A549 (cell line): Measurements from ENCODE around the gene CDC45.

ENCODE experiments used
- CHD4 ChIP-seq: fragments of 200-600 bp; sonication (generic); IDR thresholded peaks from 2 replicates; pipeline ENCODE4 v1.6.1; 2016; ENCODE audit warnings: antibody characterized with exemption, mild to moderate bottlenecking, borderline replicate concordance
- HDAC2 ChIP-seq: fragments of 200-600 bp; sonication (generic); IDR thresholded peaks from 2 replicates; pipeline ENCODE4 v1.6.1; 2016
- HEYL ChIP-seq: fragments of 250-450 bp; sonication (Bioruptor Pico); IDR thresholded peaks from 2 replicates; pipeline ENCODE4 v1.8.0; 2021; ENCODE audit warnings: mild to moderate bottlenecking, moderate library complexity
- JUNB ChIP-seq: fragments of >200 bp; sonication (Bioruptor Twin); formaldehyde crosslinking; IDR thresholded peaks from 2 replicates; pipeline ENCODE4 v1.6.1; 2016
- KDM1A ChIP-seq: fragments of 200-600 bp; sonication (generic); IDR thresholded peaks from 2 replicates; pipeline ENCODE4 v1.6.1; 2016; ENCODE audit warnings: low read depth, mild to moderate bottlenecking
- MAX ChIP-seq: IDR thresholded peaks from 2 replicates; pipeline ENCODE4 v1.6.1; 2012
- RAD21 ChIP-seq, 2 experiments: fragments of >200 bp in 1 of 2; sonication (Bioruptor Twin) in 1 of 2; formaldehyde crosslinking in 1 of 2; IDR thresholded peaks in 1 of 2; conservative IDR thresholded peaks in 1 of 2; 2 replicates in 1 of 2; 3 replicates in 1 of 2; pipeline ENCODE4 v1.6.1; 2012 to 2018; ENCODE audit warnings: inconsistent platforms in 1 of 2
- RCOR1 ChIP-seq: fragments of 150-350 bp; IDR thresholded peaks from 2 replicates; pipeline ENCODE4 v1.6.1; 2014; ENCODE audit warnings: antibody characterized with exemption, low read length, low read depth
- RFX5 ChIP-seq: fragments of 450-650 bp; IDR thresholded peaks from 2 replicates; pipeline ENCODE4 v1.7.1; 2014; ENCODE audit warnings: antibody characterized with exemption, mild to moderate bottlenecking, moderate library complexity
- TF ChIP-seq, protein P1 (sequence below): fragments of >200 bp; sonication (Bioruptor Twin); formaldehyde crosslinking; IDR thresholded peaks from 3 replicates; pipeline ENCODE4 v1.5.1; 2016

GRCh38 chr22:19478901-19479354, 792 bp upstream of the CDC45 start, which contains the start of gene UFD1:
- TF ChIP-seq KDM1A (no peak), RFX5 (no peak), MAX (peak; percentile 45; the same call in 1 of the 2 replicates), HEYL (no peak), RCOR1 (no peak), JUNB (no peak), CHD4 (no peak), RAD21 (conservative IDR thresholded peaks at IDR 0.05 in 1 of 2, IDR thresholded peaks at IDR 0.05 in 1 of 2) (no peak), HDAC2 (no peak)
- TF ChIP-seq, protein P1, sequence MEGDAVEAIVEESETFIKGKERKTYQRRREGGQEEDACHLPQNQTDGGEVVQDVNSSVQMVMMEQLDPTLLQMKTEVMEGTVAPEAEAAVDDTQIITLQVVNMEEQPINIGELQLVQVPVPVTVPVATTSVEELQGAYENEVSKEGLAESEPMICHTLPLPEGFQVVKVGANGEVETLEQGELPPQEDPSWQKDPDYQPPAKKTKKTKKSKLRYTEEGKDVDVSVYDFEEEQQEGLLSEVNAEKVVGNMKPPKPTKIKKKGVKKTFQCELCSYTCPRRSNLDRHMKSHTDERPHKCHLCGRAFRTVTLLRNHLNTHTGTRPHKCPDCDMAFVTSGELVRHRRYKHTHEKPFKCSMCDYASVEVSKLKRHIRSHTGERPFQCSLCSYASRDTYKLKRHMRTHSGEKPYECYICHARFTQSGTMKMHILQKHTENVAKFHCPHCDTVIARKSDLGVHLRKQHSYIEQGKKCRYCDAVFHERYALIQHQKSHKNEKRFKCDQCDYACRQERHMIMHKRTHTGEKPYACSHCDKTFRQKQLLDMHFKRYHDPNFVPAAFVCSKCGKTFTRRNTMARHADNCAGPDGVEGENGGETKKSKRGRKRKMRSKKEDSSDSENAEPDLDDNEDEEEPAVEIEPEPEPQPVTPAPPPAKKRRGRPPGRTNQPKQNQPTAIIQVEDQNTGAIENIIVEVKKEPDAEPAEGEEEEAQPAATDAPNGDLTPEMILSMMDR, result no peak
